Fibroblast of skin of abdomen (primary cell): ENCODE measurements around the gene SMAD3.

Experiments used
- DNase-seq: peaks from one replicate; pipeline ENCODE4 v3.0.0-alpha.2; 2013

SMAD3 gene

GRCh38 chr15:67036775-67037555, 28.4 kb upstream of the SMAD3 start:
- no peak for DNase-seq

GRCh38 chr15:67037694-67038093, 27.7 kb upstream of the SMAD3 start:
- DNase-seq = no peak

GRCh38 chr15:67038736-67039135, 26.7 kb upstream of the SMAD3 start:
- DNase-seq = no peak

- no peak for DNase-seq
Measured at GRCh38 chr15:67039384-67040075, 25.9 kb upstream of the SMAD3 start.

GRCh38 chr15:67040277-67040676, 25.1 kb upstream of the SMAD3 start:
- DNase-seq = no peak

- DNase-seq = no peak
Measured at GRCh38 chr15:67042551-67043142, 22.8 kb upstream of the SMAD3 start.

- peak; percentile 93 for DNase-seq
Measured at GRCh38 chr15:67043939-67044771, 21.2 kb upstream of the SMAD3 start.

GRCh38 chr15:67047149-67047661, 18.2 kb upstream of the SMAD3 start:
- DNase-seq = no peak

- peak; percentile 70 for DNase-seq
Measured at GRCh38 chr15:67048281-67049279, 16.8 kb upstream of the SMAD3 start.

GRCh38 chr15:67049351-67050044, 15.9 kb upstream of the SMAD3 start:
- DNase-seq = peak; percentile 69

GRCh38 chr15:67050062-67050461, 15.3 kb upstream of the SMAD3 start:
- no peak for DNase-seq

GRCh38 chr15:67050522-67051087, 14.8 kb upstream of the SMAD3 start:
- DNase-seq = no peak

- no peak for DNase-seq
Measured at GRCh38 chr15:67051088-67052045, 14.0 kb upstream of the SMAD3 start.

GRCh38 chr15:67054676-67055075, 10.7 kb upstream of the SMAD3 start:
- DNase-seq = no peak

- DNase-seq = no peak
Measured at GRCh38 chr15:67059127-67059553, 6.3 kb upstream of the SMAD3 start.

GRCh38 chr15:67061811-67062368, 3.5 kb upstream of the SMAD3 start:
- no peak for DNase-seq

GRCh38 chr15:67062369-67062985, 2.9 kb upstream of the SMAD3 start:
- no peak for DNase-seq
